Thyroid gland (tissue), 4 donors: Measurements from ENCODE around the gene PRICKLE4.

Experiments used
- POLR2A ChIP-seq, 2 donors: fragments of 450-650 bp; IDR thresholded peaks; one replicate each; pipeline ENCODE4 v1.6.1; 2017; ENCODE audit warnings: antibody characterized with exemption in 2 of 2, mild to moderate bottlenecking in 2 of 2, moderate library complexity in 1 of 2
- TF ChIP-seq, protein P1 (sequence below), 6 experiments: fragments of 200-600 bp in 3 of 6; fragments of 450-650 bp in 3 of 6; sonication (generic) in 3 of 6; IDR thresholded peaks; one replicate each; pipeline ENCODE4 v1.5.1; 2016 to 2019; ENCODE audit warnings: antibody characterized with exemption in 6 of 6, mild to moderate bottlenecking in 2 of 6, inconsistent platforms in 1 of 6, moderate library complexity in 1 of 6

- TF ChIP-seq, protein P1, sequence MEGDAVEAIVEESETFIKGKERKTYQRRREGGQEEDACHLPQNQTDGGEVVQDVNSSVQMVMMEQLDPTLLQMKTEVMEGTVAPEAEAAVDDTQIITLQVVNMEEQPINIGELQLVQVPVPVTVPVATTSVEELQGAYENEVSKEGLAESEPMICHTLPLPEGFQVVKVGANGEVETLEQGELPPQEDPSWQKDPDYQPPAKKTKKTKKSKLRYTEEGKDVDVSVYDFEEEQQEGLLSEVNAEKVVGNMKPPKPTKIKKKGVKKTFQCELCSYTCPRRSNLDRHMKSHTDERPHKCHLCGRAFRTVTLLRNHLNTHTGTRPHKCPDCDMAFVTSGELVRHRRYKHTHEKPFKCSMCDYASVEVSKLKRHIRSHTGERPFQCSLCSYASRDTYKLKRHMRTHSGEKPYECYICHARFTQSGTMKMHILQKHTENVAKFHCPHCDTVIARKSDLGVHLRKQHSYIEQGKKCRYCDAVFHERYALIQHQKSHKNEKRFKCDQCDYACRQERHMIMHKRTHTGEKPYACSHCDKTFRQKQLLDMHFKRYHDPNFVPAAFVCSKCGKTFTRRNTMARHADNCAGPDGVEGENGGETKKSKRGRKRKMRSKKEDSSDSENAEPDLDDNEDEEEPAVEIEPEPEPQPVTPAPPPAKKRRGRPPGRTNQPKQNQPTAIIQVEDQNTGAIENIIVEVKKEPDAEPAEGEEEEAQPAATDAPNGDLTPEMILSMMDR (IDR thresholded peaks at IDR 0.05): no peak
- no peak for TF ChIP-seq POLR2A (IDR thresholded peaks at IDR 0.05)
Observed at GRCh38 chr6:41813469-41813868, 32.9 kb downstream of the PRICKLE4 start.
